GM19023 (cell line): ENCODE measurements around the gene THAP2.
"Not testable (repeated sequence)": the region's sequence is repeated elsewhere in the genome, so short reads cannot be mapped to it uniquely, and the experiment has no call there.

ENCODE experiments used
- ATAC-seq: cut with Tn5 transposase; IDR thresholded peaks from one replicate; pipeline ENCODE4 v1.9.1; 2021; ENCODE audit warnings: mild to moderate bottlenecking, moderate library complexity; ENCODE audit not compliant: unreplicated experiment

The THAP2 gene

GRCh38 chr12:71702181-71702580 lies 38.1 kb downstream of the THAP2 start:
- not testable (repeated sequence) for ATAC-seq

GRCh38 chr12:71702590-71702989 lies 38.5 kb downstream of the THAP2 start:
- ATAC-seq = no peak

- ATAC-seq = no peak
Observed at GRCh38 chr12:71703206-71703605, 39.1 kb downstream of the THAP2 start.

DNA sequence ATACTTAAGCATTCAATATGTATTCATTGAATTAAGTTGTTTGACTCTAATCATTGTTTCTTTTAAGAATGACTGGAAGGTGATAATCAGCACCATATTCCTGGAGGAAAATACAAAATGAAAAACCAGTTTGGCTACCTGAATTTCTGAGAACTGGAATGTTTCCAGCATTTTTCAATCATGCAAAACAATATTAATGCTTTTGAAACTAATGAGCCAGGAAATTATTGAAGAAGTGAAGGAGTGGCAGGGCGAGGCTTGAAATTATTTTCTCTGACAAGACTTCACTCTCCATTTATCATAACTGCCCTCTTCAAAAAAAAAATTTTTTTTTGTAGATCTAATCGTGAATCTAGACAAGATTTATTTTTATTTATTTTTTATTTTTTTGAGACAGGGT lies 40.8 kb downstream of the THAP2 start:
- no peak for ATAC-seq

GRCh38 chr12:71708658-71709057 lies 44.6 kb downstream of the THAP2 start:
- no peak for ATAC-seq

DNA sequence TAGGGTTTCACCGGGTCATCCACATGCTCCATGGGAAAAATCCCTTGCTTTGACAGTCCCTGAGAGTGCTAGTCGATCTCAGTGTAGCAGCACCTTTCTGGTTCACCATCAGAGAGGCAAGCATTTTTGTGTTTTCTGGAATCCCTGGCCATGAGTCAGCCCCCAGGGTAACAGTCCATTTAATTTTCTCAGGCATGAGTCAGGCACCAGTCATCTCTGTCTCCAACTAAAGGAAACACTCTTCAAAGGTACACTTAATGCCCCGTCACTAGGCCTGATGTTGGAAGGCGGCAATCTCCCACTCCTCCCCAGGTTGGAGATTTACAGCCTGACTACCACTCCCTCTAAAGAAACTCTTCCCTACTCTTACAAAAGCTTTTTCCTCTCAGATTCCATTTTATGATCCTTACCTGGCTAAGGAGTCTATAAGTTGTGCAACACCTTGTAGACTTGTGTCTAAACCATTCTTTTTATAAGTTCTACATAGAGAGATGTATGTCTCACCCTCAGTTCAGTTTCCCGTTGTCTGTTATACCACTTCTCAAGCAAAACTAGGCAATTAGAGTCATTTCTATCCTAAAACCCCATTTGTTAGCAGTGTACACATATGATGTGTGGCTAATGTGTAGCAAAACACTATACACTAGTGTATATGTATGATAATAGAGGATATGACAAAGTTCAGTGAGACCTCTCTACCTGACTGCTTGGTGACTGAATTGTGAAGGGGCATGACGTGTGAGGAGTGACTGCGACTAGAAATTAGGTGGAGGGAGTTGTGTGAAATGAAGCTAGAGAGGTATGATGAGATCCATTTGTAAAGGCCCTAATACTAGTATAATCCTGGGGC lies 46.4 kb downstream of the THAP2 start:
- no peak for ATAC-seq

GRCh38 chr12:71718611-71719010 lies 54.5 kb downstream of the THAP2 start:
- no peak for ATAC-seq

DNA sequence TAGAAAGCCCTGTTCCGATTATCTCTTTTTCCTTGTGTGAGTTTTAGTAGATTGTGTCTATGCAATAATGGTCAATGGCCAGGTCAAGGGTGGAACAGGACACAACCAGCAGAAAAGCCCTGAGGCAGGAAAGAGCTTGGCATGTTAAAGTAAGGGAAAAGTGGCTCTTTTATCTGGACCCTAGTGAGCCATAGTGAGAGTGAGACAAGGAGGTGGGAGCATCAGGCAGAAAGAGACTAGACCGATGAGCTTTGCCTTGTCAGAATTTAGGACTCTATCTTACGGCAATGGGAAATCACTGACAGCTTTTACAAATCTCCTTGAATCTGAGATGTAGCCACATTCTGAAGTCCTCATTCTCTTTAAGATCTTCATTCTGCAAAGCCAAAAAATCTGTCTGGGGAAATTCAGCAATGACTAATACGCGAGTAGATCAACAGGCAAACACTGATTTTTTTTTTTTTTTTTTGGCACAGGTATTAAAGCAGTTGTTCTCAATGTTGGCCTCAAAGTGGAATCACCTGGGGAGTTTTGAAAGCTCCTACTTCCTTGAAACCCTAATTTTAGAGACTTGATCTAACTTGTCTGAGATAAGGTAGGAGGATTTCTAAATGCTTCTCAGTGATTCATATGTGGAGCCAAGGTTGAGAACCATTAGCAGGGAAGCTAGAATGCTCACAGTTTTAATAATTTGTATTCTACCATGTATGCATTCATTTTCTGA lies 55.7 kb downstream of the THAP2 start:
- no peak for ATAC-seq

GRCh38 chr12:71721783-71722505 lies 57.8 kb downstream of the THAP2 start:
- no peak for ATAC-seq

GRCh38 chr12:71725011-71725410 lies 60.9 kb downstream of the THAP2 start:
- ATAC-seq = no peak

- no peak for ATAC-seq
Observed at GRCh38 chr12:71726548-71726947, 62.4 kb downstream of the THAP2 start.

GRCh38 chr12:71727958-71728357 lies 63.9 kb downstream of the THAP2 start:
- no peak for ATAC-seq
